HG03521 (cell line): Measurements from ENCODE around the gene SCAF1.

ENCODE experiments used
- ATAC-seq: cut with Tn5 transposase; IDR thresholded peaks from one replicate; pipeline ENCODE4 v1.9.1; 2021; ENCODE audit warnings: mild to moderate bottlenecking, moderate library complexity; ENCODE audit not compliant: unreplicated experiment

SCAF1 gene

GRCh38 chr19:49641688-49642491, at the start of gene SCAF1:
SCAF1 (plus strand) TSS chr19:49642209; CDS start chr19:49645027, 2,818 bp downstream.
- peak; percentile 61 for ATAC-seq

GRCh38 chr19:49592486-49593232, 49.4 kb upstream of the SCAF1 start:
- no peak for ATAC-seq

- ATAC-seq: peak; percentile 36
These were observed 48.5 kb upstream of the SCAF1 start for GRCh38 chr19:49593233-49594113.

- no peak for ATAC-seq
These were observed 47.6 kb upstream of the SCAF1 start for GRCh38 chr19:49594157-49594992.

- no peak for ATAC-seq
These were observed 46.8 kb upstream of the SCAF1 start for GRCh38 chr19:49594993-49595818.

- ATAC-seq: no peak
These were observed 46.1 kb upstream of the SCAF1 start for GRCh38 chr19:49595819-49596404.

GRCh38 chr19:49596407-49596806, 45.6 kb upstream of the SCAF1 start:
- ATAC-seq: no peak

- no peak for ATAC-seq
These were observed 44.9 kb upstream of the SCAF1 start for GRCh38 chr19:49596954-49597702.

- ATAC-seq: no peak
These were observed 44.4 kb upstream of the SCAF1 start for GRCh38 chr19:49597703-49597974.

GRCh38 chr19:49599378-49600295, 42.4 kb upstream of the SCAF1 start:
- ATAC-seq: no peak

- ATAC-seq: no peak
These were observed 40.4 kb upstream of the SCAF1 start for GRCh38 chr19:49601482-49602038.

GRCh38 chr19:49602806-49603205, 39.2 kb upstream of the SCAF1 start:
- no peak for ATAC-seq

GRCh38 chr19:49605605-49606004, 36.4 kb upstream of the SCAF1 start:
- no peak for ATAC-seq

- no peak for ATAC-seq
These were observed 32.4 kb upstream of the SCAF1 start for GRCh38 chr19:49609499-49610092.

- ATAC-seq: no peak
These were observed 28.6 kb upstream of the SCAF1 start for GRCh38 chr19:49613374-49613773.

- ATAC-seq: no peak
These were observed 27.7 kb upstream of the SCAF1 start for GRCh38 chr19:49614096-49614833.
